ENCODE data around the gene ACSL1.

DNA sequence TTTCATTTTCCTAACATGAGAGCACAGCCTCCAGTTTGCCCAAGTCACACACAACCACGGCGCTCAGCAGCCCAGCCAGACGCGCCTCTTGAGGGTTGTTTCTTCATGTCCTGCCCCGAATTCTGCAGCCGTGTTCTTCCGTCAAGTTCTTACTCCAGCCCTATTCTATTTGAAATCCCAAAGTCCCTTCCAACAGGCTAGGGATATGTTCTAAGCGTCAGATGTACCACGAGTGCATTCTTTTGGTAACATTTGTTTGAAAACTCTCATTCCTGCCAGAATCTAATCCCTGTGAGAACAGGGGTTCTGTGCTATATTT, 23.1 kb downstream of the ACSL1 start:
- TF ChIP-seq EZH2phosphoT487 (IDR thresholded peaks at IDR 0.05; ENCODE audit: insufficient read depth, low read depth) (no peak), EZH2 (IDR thresholded peaks at IDR 0.05; ENCODE audit: insufficient read depth, poor library complexity, severe bottlenecking) (no peak)
